Endothelial cell of umbilical vein (primary cell): ENCODE data around the gene DUSP22. TPM values are rescaled to one million over a fixed set of nuclear protein-coding genes. Genes with fewer than 3 reads are reported as not detected.

Experiments used
- BruUV-seq: library from RNA; stranded (reverse); fragments of 400-500 nt; replicated peaks from 2 replicates; lab custom pipeline; 2021; lab: Mats Ljungman, UMichigan
- CTCF ChIA-PET: fragments of 300-600, 350-600 bp; sonication (Branson Sonifier 250); formaldehyde crosslinking; loops from one replicate; lab custom pipeline; 2021; ENCODE audit warnings: antibody characterized with exemption, inconsistent platforms; lab: Charles Lee
- POLR2A ChIA-PET: fragments of 300-600, 350-600 bp; sonication (Branson Sonifier 250); formaldehyde crosslinking; loops from one replicate; lab custom pipeline; 2021; ENCODE audit warnings: antibody characterized with exemption, inconsistent platforms; lab: Charles Lee
- DNase-seq: peaks from one replicate; pipeline ENCODE4 v3.0.0-alpha.2; 2011; ENCODE audit warnings: low read depth, low spot score
- FAIRE-seq: peaks from 2 replicates; lab custom pipeline; 2011; peaks lifted over from hg19 to GRCh38; lab: Jason Lieb, UNC
- H2AFZ ChIP-seq: 2 replicates; pipeline ENCODE4 v1.6.0; 2012; ENCODE audit warnings: low read depth, low read length, control low read depth, inconsistent platforms
- H3K27ac ChIP-seq: 2 replicates; pipeline ENCODE4 v1.5.1; 2011; ENCODE audit warnings: low read depth, mild to moderate bottlenecking, control low read depth, low read length, moderate library complexity; ENCODE audit not compliant: insufficient read depth
- H3K27me3 ChIP-seq, 2 experiments: 2 replicates each; pipeline versions ENCODE4 v1.6.0 to v1.6.1; 2011; ENCODE audit warnings: low read length in 2 of 2, mixed read lengths in 1 of 2; ENCODE audit not compliant: control insufficient read depth in 2 of 2, insufficient read depth in 2 of 2
- H3K36me3 ChIP-seq, 2 experiments: 2 replicates in 1 of 2; 3 replicates in 1 of 2; pipeline ENCODE4 v1.5.1; 2011; ENCODE audit warnings: low read length in 2 of 2, mild to moderate bottlenecking in 1 of 2, moderate library complexity in 1 of 2; ENCODE audit not compliant: control insufficient read depth in 2 of 2, insufficient read depth in 2 of 2; ENCODE audit errors: extremely low read depth in 1 of 2
- H3K4me1 ChIP-seq: 3 replicates; pipeline ENCODE4 v1.5.1; 2011; ENCODE audit warnings: mild to moderate bottlenecking, low read length; ENCODE audit not compliant: control insufficient read depth, insufficient read depth; ENCODE audit errors: extremely low read depth
- H3K4me2 ChIP-seq: 2 replicates; pipeline ENCODE4 v1.6.1; 2011; ENCODE audit warnings: low read length, control low read depth, mixed read lengths; ENCODE audit not compliant: insufficient read depth
- H3K4me3 ChIP-seq, 3 experiments: fragments of 200-600 bp in 1 of 3; sonication (generic), shearing (Covaris generic) in 1 of 3; replicated peaks in 1 of 3; 2 replicates each; pipeline ENCODE4 v1.5.1; 2011 to 2016; ENCODE audit warnings: control low read depth in 3 of 3, low read length in 3 of 3, mild to moderate bottlenecking in 2 of 3, inconsistent platforms in 1 of 3, low read depth in 1 of 3, moderate library complexity in 1 of 3; ENCODE audit not compliant: insufficient read depth in 1 of 3
- H3K79me2 ChIP-seq: 2 replicates; pipeline ENCODE4 v1.6.0; 2012; ENCODE audit warnings: low read length, inconsistent platforms; ENCODE audit not compliant: control insufficient read depth, insufficient read depth
- H3K9ac ChIP-seq: replicated peaks from 2 replicates; pipeline ENCODE3; 2011; ENCODE audit warnings: low read length, control low read depth; ENCODE audit not compliant: insufficient read depth; ENCODE audit errors: extremely low read depth
- H3K9me1 ChIP-seq: replicated peaks from 3 replicates; pipeline ENCODE4 v1.6.0; 2011; ENCODE audit warnings: mild to moderate bottlenecking, low read length; ENCODE audit not compliant: control insufficient read depth, insufficient read depth; ENCODE audit errors: extremely low read depth
- H3K9me3 ChIP-seq: replicated peaks from 2 replicates; pipeline ENCODE4 v1.5.1; 2012; ENCODE audit warnings: low read length, inconsistent platforms; ENCODE audit not compliant: control insufficient read depth, insufficient read depth
- H4K20me1 ChIP-seq: replicated peaks from 2 replicates; pipeline ENCODE3; 2011; ENCODE audit warnings: mild to moderate bottlenecking, low read length; ENCODE audit not compliant: control insufficient read depth, insufficient read depth; ENCODE audit errors: extremely low read depth
- EZH2 ChIP-seq: IDR thresholded peaks from 2 replicates; pipeline ENCODE4 v1.6.1; 2012; ENCODE audit warnings: borderline replicate concordance, low read depth, mild to moderate bottlenecking, moderate library complexity, low read length, inconsistent platforms; ENCODE audit not compliant: severe bottlenecking
- FOS ChIP-seq: IDR thresholded peaks from 2 replicates; pipeline ENCODE4 v1.6.1; 2011; ENCODE audit warnings: mild to moderate bottlenecking, low read length, moderate library complexity, borderline replicate concordance; ENCODE audit not compliant: insufficient read depth
- GATA2 ChIP-seq: IDR thresholded peaks from 2 replicates; pipeline ENCODE4 v1.7.0; 2011; ENCODE audit warnings: low read depth, mild to moderate bottlenecking, moderate library complexity, mixed read lengths, low read length; ENCODE audit not compliant: insufficient read length, insufficient read depth
- JUN ChIP-seq: IDR thresholded peaks from 2 replicates; pipeline ENCODE4 v1.6.1; 2011; ENCODE audit warnings: borderline replicate concordance, low read depth; ENCODE audit not compliant: insufficient read length, insufficient read depth
- MYC ChIP-seq: IDR thresholded peaks from one replicate; pipeline ENCODE4 v1.6.1; 2011; ENCODE audit warnings: mild to moderate bottlenecking, low read depth, low read length
- POLR2A ChIP-seq: IDR thresholded peaks from 2 replicates; pipeline ENCODE4 v1.6.1; 2012; ENCODE audit warnings: low read depth, mild to moderate bottlenecking, control low read depth, low read length
- POLR2AphosphoS5 ChIP-seq: IDR thresholded peaks from 2 replicates; pipeline ENCODE4 v1.6.1; 2012; ENCODE audit warnings: low read depth, mild to moderate bottlenecking, control low read depth, low read length, moderate library complexity; ENCODE audit not compliant: insufficient read depth
- dilution Hi-C: fragments of 300-500 bp; cut with MboI; formaldehyde crosslinking; loops from one replicate; pipeline ENCODE4 v1.15.0; 2019; ENCODE audit warnings: low sequenced_read_pairs; ENCODE audit not compliant: extremely low pct_ligation_motif_present
- intact Hi-C: fragments of 100-400 bp; cut with micrococcal nuclease; formaldehyde crosslinking; loops from one replicate; pipeline ENCODE4 v1.10.0; 2022
- polyA plus RNA-seq, 4 experiments: library from polyadenylated mRNA; depleted of rRNA in 3 of 4; stranded (reverse) in 3 of 4; unstranded in 1 of 4; fragments of >200 nt; gene quantifications; 2 replicates each; pipeline versions ENCODE4 v1.2.1 to v1.2.3, GENCODE V29; 2011 to 2012; ENCODE audit warnings: missing spikeins in 1 of 4
- total RNA-seq: library from RNA; stranded (reverse); gene quantifications from 2 replicates; pipeline ENCODE4 v1.2.3, GENCODE V29; 2021
- TF ChIP-seq, protein P1 (sequence below), 2 donors: IDR thresholded peaks; 1 replicate in 1 of 2; 2 replicates in 1 of 2; pipeline ENCODE4 v1.5.1; 2011; ENCODE audit warnings: low read length in 2 of 2, mild to moderate bottlenecking in 2 of 2, moderate library complexity in 2 of 2, control low read depth in 1 of 2, inconsistent platforms in 1 of 2, low read depth in 1 of 2; ENCODE audit not compliant: insufficient read depth in 1 of 2; ENCODE audit errors: extremely low read depth in 1 of 2
- TF ChIP-seq, protein P2 (sequence below): IDR thresholded peaks from 2 replicates; pipeline ENCODE4 v1.6.1; 2011; ENCODE audit not compliant: insufficient read depth, insufficient read length

Gene DUSP22
- total and polyA plus RNA-seq, 2 donors (not counting 3 experiments of a cell fraction or from before 2014, with no cell fraction given), result 23.2 to 33.9 TPM

DNA sequence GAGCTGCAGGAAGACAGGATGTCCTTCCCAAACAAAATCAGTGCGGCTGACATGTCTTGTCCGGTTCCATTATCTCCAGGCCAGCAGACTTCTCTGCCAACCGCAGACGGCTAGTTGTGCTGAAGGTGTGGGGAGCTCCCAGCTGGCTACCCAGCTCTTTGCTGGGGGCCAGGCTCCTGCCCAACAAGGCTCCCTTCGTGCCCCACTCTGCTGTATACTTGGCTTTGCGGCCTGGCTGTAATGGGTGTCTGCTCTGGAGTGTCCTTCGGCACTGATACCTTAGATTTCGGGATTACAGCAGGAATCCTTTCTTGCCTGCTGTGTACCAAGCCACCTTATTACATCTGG, 50.5 kb downstream of the DUSP22 start:
- FAIRE-seq (no peak), DNase-seq (no peak)
- no TSS peak for BruUV-seq
- no peaks in the 10 kb centered on the region for H3K27me3 ChIP-seq
- peaks cover 0 to 3% of the 10 kb centered on the region in 2 experiments for H3K36me3 ChIP-seq
- no peaks in the 10 kb centered on the region for H4K20me1 ChIP-seq
- H3K79me2 ChIP-seq, result no peaks in the 10 kb centered on the region
- H2AFZ ChIP-seq, result no peak overlapping the region
- POLR2A ChIA-PET, result no interaction called here
- TF ChIP-seq FOS (no peak), GATA2 (no peak), POLR2AphosphoS5 (no peak), JUN (no peak), POLR2A (no peak), MYC (no peak), EZH2 (no peak)
- TF ChIP-seq, protein P1, sequence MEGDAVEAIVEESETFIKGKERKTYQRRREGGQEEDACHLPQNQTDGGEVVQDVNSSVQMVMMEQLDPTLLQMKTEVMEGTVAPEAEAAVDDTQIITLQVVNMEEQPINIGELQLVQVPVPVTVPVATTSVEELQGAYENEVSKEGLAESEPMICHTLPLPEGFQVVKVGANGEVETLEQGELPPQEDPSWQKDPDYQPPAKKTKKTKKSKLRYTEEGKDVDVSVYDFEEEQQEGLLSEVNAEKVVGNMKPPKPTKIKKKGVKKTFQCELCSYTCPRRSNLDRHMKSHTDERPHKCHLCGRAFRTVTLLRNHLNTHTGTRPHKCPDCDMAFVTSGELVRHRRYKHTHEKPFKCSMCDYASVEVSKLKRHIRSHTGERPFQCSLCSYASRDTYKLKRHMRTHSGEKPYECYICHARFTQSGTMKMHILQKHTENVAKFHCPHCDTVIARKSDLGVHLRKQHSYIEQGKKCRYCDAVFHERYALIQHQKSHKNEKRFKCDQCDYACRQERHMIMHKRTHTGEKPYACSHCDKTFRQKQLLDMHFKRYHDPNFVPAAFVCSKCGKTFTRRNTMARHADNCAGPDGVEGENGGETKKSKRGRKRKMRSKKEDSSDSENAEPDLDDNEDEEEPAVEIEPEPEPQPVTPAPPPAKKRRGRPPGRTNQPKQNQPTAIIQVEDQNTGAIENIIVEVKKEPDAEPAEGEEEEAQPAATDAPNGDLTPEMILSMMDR (IDR thresholded peaks at IDR 0.05; ENCODE audit: extremely low read depth in 1 of 2, insufficient read depth in 1 of 2, low read depth in 1 of 2, low read length in 2 of 2), result no peak
- TF ChIP-seq, protein P2, sequence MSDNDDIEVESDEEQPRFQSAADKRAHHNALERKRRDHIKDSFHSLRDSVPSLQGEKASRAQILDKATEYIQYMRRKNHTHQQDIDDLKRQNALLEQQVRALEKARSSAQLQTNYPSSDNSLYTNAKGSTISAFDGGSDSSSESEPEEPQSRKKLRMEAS, result no peak
- no peaks in the 10 kb centered on the region for H3K9me3 ChIP-seq
- H3K4me1 ChIP-seq, result no peaks in the 10 kb centered on the region
- no peak overlapping the region for H3K27ac ChIP-seq
- no peak overlapping the region for H3K4me3 ChIP-seq
- CTCF ChIA-PET, result interaction anchor here (0.8 to 0.9 kb wide), 2 partner anchors 9 to 10 kb away, joined by 3 read pairs; no protein-coding TSS in a partner anchor
- H3K9ac ChIP-seq, result no peak overlapping the region
- H3K9me1 ChIP-seq, result no peaks in the 10 kb centered on the region
- no peak overlapping the region for H3K4me2 ChIP-seq
- intact Hi-C loops, result no loop called here
- dilution Hi-C loops, result no loop called here
